Sciatic nerve (tissue), 1 donor: ENCODE measurements around the gene SCFD1. TPM values are rescaled to one million over a fixed set of nuclear protein-coding genes. Genes with fewer than 3 reads are reported as not detected.

Experiments used
- total RNA-seq: library from RNA; stranded (reverse); fragmentation: NEBNext Ultra II Directional; extraction: Animal tissue kit (Norgen Biotek cat#: 25700); gene quantifications from one replicate; pipeline ENCODE4 v1.2.1, GENCODE V29; 2021
- donor health status: DM: no; HTN: no; CAD: no.

SCFD1 gene
- total RNA-seq, 1 donor from 2014 or later, result 91.0 TPM

Other genes with a start within 250 kb of the SCFD1 start
- gene G2E3, start 63.2 kb upstream of the SCFD1 start, total RNA-seq, result 24.3 TPM